ENCODE measurements around the gene SLC8B1.

DNA sequence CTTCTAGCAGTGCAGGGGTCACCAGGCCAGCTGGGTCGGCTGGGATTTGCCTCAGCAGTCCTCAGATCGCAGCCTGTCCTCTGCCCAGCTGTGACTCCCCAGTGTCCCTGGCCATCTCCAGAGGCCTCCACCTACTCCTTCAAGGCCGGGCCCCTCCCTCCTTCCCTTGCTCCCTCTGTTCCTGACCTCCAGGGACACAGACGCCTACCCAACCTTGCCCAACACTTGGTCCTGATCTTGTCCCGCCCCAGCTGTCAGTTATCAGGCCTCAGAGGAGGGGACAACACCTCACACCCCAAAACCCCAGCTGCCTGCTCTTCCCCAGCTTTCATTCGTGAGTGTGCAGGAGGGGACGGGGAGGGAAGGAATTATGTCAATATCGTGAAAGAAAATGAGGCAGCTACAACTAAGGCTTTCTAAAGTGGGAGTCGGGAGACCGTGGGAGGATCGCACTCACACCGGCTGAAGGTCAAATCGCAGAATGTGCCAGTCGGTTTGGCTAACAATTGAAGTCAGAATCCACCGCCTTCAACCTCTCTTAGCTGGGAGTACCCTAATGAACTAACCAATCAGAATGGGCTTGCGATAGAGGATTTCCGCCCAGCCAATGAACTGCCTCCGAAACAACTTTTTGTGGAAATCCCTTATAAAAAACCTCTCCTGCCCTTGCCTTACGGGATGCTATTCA, 14.1 kb upstream of the SLC8B1 start:
- TF ChIP-seq, protein P1, sequence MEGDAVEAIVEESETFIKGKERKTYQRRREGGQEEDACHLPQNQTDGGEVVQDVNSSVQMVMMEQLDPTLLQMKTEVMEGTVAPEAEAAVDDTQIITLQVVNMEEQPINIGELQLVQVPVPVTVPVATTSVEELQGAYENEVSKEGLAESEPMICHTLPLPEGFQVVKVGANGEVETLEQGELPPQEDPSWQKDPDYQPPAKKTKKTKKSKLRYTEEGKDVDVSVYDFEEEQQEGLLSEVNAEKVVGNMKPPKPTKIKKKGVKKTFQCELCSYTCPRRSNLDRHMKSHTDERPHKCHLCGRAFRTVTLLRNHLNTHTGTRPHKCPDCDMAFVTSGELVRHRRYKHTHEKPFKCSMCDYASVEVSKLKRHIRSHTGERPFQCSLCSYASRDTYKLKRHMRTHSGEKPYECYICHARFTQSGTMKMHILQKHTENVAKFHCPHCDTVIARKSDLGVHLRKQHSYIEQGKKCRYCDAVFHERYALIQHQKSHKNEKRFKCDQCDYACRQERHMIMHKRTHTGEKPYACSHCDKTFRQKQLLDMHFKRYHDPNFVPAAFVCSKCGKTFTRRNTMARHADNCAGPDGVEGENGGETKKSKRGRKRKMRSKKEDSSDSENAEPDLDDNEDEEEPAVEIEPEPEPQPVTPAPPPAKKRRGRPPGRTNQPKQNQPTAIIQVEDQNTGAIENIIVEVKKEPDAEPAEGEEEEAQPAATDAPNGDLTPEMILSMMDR (IDR thresholded peaks at IDR 0.05), result no peak
- TF ChIP-seq ZFX (IDR thresholded peaks at IDR 0.05; ENCODE audit: borderline replicate concordance), result no peak
